GM12891 (cell line): ENCODE measurements around the gene ANKRD6.

ENCODE experiments used
- POLR2A ChIP-seq: IDR thresholded peaks from 2 replicates; pipeline ENCODE4 v1.6.1; 2011; ENCODE audit warnings: low read depth, low read length, control low read depth
- POLR2AphosphoS5 ChIP-seq: IDR thresholded peaks from 2 replicates; pipeline ENCODE4 v1.6.1; 2011; ENCODE audit warnings: low read depth, low read length, control low read depth
- POU2F2 ChIP-seq: IDR thresholded peaks from 2 replicates; pipeline ENCODE4 v1.6.1; 2011; ENCODE audit warnings: low read depth, mild to moderate bottlenecking, control low read depth, low read length, moderate library complexity
- SPI1 ChIP-seq: IDR thresholded peaks from 2 replicates; pipeline ENCODE4 v1.6.1; 2011; ENCODE audit warnings: low read depth, low read length, control low read depth
- TAF1 ChIP-seq: IDR thresholded peaks from 2 replicates; pipeline ENCODE4 v1.6.1; 2011; ENCODE audit warnings: low read depth, low read length, control low read depth

- no peak for TF ChIP-seq POLR2AphosphoS5
- no peak for TF ChIP-seq SPI1
- no peak for TF ChIP-seq POLR2A
- no peak for TF ChIP-seq TAF1
- TF ChIP-seq POU2F2: no peak
Observed at GRCh38 chr6:89596484-89596883, 163.5 kb downstream of the ANKRD6 start.
